ENCODE results near the gene PHTF2. TPM values are rescaled to one million over a fixed set of nuclear protein-coding genes. Genes with fewer than 3 reads are reported as not detected.

The PHTF2 gene
- total RNA-seq, 1 experiment from 2014 or later: 26.7 TPM

GRCh38 chr7:77887567-77887966 is 89.0 kb downstream of the PHTF2 start:
- Histone ChIP-seq H3K79me2 (ENCODE audit: insufficient read depth, low read length) (no peaks in the 10 kb centered on the region; the same call in 1 of the 2 replicates), H4K20me1 (ENCODE audit: insufficient read depth) (no peaks in the 10 kb centered on the region), H3K4me3 (replicated peaks in 1 of 2; ENCODE audit: low read depth in 1 of 2, low read length in 2 of 2) (no peak overlapping the region), H3K36me3 (ENCODE audit: control insufficient read depth in 1 of 2, insufficient read depth in 2 of 2, low read length in 2 of 2) (no peaks in the 10 kb centered on the region), H3K27ac (ENCODE audit: low read depth, low read length) (no peak overlapping the region), H3K27me3 (ENCODE audit: insufficient read depth, low read length) (no peaks in the 10 kb centered on the region), H3K4me1 (ENCODE audit: control insufficient read depth in 1 of 2, insufficient read depth in 2 of 2, low read length in 2 of 2) (peaks cover 0 to 4% of the 10 kb centered on the region in 2 experiments; a peak in 1 of 4 replicates), H3K4me2 (ENCODE audit: low read length) (peak overlapping the region; percentile 21; the same call in 1 of the 2 replicates), H2AFZ (ENCODE audit: low read depth, low read length, poor library complexity, severe bottlenecking) (no peak overlapping the region), H3K9ac (ENCODE audit: low read length) (no peak overlapping the region), H3K9me2 (ENCODE audit: insufficient read depth) (no peaks in the 10 kb centered on the region), H3K9me3 (ENCODE audit: control insufficient read depth in 1 of 2, insufficient read depth in 1 of 2, low read depth in 1 of 2, low read length in 2 of 2) (no peaks in the 10 kb centered on the region)
- no TSS peak for BruUV-seq (replicated peaks)
- TF ChIP-seq JUND (IDR thresholded peaks at IDR 0.05) (peak; percentile 28; the same call in 1 of the 2 replicates), SP1 (IDR thresholded peaks at IDR 0.05; ENCODE audit: low read depth) (0 out of 2 replicates have a peak, but pooled peaks have one; percentile 8), CEBPB (IDR thresholded peaks at IDR 0.05; ENCODE audit: low read depth) (no peak), FOSL1 (IDR thresholded peaks at IDR 0.05; ENCODE audit: low read depth) (peak; percentile 62)
- DNase-seq (ENCODE audit: low read depth, low spot score) (no peak), ATAC-seq (no peak)
- RAD21 ChIA-PET (ENCODE audit: low non-redundant PET in 1 of 2, low total read pairs in 2 of 2, uncharacterized antibody in 2 of 2, unreplicated experiment in 2 of 2): no interaction called here
- CTCF ChIA-PET: no interaction called here
- intact Hi-C loops (cut with micrococcal nuclease): no loop called here
- POLR2A ChIA-PET: no interaction called here

- ChIA-PET CTCF (no interaction called here), POLR2A (no interaction called here), RAD21 (ENCODE audit: low non-redundant PET in 1 of 2, low total read pairs in 2 of 2, uncharacterized antibody in 2 of 2, unreplicated experiment in 2 of 2) (no interaction called here)
- intact Hi-C loops (cut with micrococcal nuclease): no loop called here
- TF ChIP-seq SRF (IDR thresholded peaks at IDR 0.05; ENCODE audit: low read depth): no peak
- TF ChIP-seq YY1 (IDR thresholded peaks at IDR 0.05; ENCODE audit: extremely low read depth, insufficient replicate concordance, low read depth, low read length): no peak
- Histone ChIP-seq H3K79me2 (ENCODE audit: insufficient read depth, low read length) (no peaks in the 10 kb centered on the region; the same call in 1 of the 2 replicates), H3K27me3 (ENCODE audit: insufficient read depth, low read length) (no peaks in the 10 kb centered on the region), H3K9me3 (ENCODE audit: control insufficient read depth in 1 of 2, insufficient read depth in 1 of 2, low read depth in 1 of 2, low read length in 2 of 2) (no peaks in the 10 kb centered on the region), H3K9me2 (ENCODE audit: insufficient read depth) (no peaks in the 10 kb centered on the region), H3K4me2 (ENCODE audit: low read length) (no peak overlapping the region), H3K27ac (ENCODE audit: low read depth, low read length) (no peak overlapping the region), H3K36me3 (ENCODE audit: control insufficient read depth in 1 of 2, insufficient read depth in 2 of 2, low read length in 2 of 2) (no peaks in the 10 kb centered on the region), H3K4me3 (replicated peaks in 1 of 2; ENCODE audit: low read depth in 1 of 2, low read length in 2 of 2) (no peak overlapping the region), H2AFZ (ENCODE audit: low read depth, low read length, poor library complexity, severe bottlenecking) (no peak overlapping the region), H4K20me1 (ENCODE audit: insufficient read depth) (no peaks in the 10 kb centered on the region), H3K9ac (ENCODE audit: low read length) (no peak overlapping the region), H3K4me1 (ENCODE audit: control insufficient read depth in 1 of 2, insufficient read depth in 2 of 2, low read length in 2 of 2) (peaks cover 0 to 4% of the 10 kb centered on the region in 2 experiments; a peak in 1 of 4 replicates)
- no TSS peak for BruUV-seq (replicated peaks)
- DNase-seq (ENCODE audit: low read depth, low spot score) (no peak), ATAC-seq (no peak)
These were observed 90.4 kb downstream of the PHTF2 start for GRCh38 chr7:77888998-77889397.

Measured in HCT116 (cell line).